Loucy (cell line): ENCODE results near the gene FAAH.

Experiments used
- CTCF ChIP-seq: fragments of 200-600 bp; sonication (generic); conservative IDR thresholded peaks from 2 replicates; pipeline ENCODE4 v1.5.1; 2014; ENCODE audit warnings: mild to moderate bottlenecking, antibody characterized with exemption, low read length
- EZH2phosphoT487 ChIP-seq: fragments of 200-600 bp; IDR thresholded peaks from 2 replicates; pipeline ENCODE4 v1.6.1; 2018; ENCODE audit warnings: antibody characterized with exemption, mild to moderate bottlenecking, moderate library complexity, borderline replicate concordance

- TF ChIP-seq CTCF (no peak), EZH2phosphoT487 (no peak)
Measured at GRCh38 chr1:46396441-46397398, 2.6 kb downstream of the FAAH start.
